ENCODE data around the gene ICOS.
A peak's percentile ranks its signal among the peaks of the same experiment; 100 is the strongest.
"Not testable (repeated sequence)": the region's sequence is repeated elsewhere in the genome, so short reads cannot be mapped to it uniquely, and the experiment has no call there.

The ICOS gene

GRCh38 chr2:203973000-203973399, 36.4 kb downstream of the ICOS start:
- DNase-seq = no peak

- no peak for DNase-seq
Observed at GRCh38 chr2:203973676-203974075, 37.1 kb downstream of the ICOS start.

GRCh38 chr2:203975912-203976311, 39.3 kb downstream of the ICOS start:
- no peak for DNase-seq

GRCh38 chr2:203982276-203982675, 45.7 kb downstream of the ICOS start:
- DNase-seq = no peak

GRCh38 chr2:203983064-203983715, 46.6 kb downstream of the ICOS start:
- no peak for DNase-seq

GRCh38 chr2:203985978-203986377, 49.4 kb downstream of the ICOS start:
- DNase-seq = not testable (repeated sequence)

- no peak for DNase-seq
Observed at GRCh38 chr2:203987959-203988358, 51.4 kb downstream of the ICOS start.

GRCh38 chr2:203988500-203989260, 52.1 kb downstream of the ICOS start:
- no peak for DNase-seq

- DNase-seq = no peak
Observed at GRCh38 chr2:203989521-203989920, 53.0 kb downstream of the ICOS start.

- DNase-seq = no peak
Observed at GRCh38 chr2:203992509-203992908, 55.9 kb downstream of the ICOS start.

- DNase-seq = no peak
Observed at GRCh38 chr2:203993011-203993410, 56.4 kb downstream of the ICOS start.

- no peak for DNase-seq
Observed at GRCh38 chr2:203993560-203993959, 57.0 kb downstream of the ICOS start.

GRCh38 chr2:203994735-203995134, 58.2 kb downstream of the ICOS start:
- DNase-seq = no peak

- DNase-seq = no peak
Observed at GRCh38 chr2:203996692-203997091, 60.1 kb downstream of the ICOS start.

GRCh38 chr2:203997481-203997880, 60.9 kb downstream of the ICOS start:
- no peak for DNase-seq

GRCh38 chr2:203997980-203998809, 61.6 kb downstream of the ICOS start:
- no peak for DNase-seq

GRCh38 chr2:203999835-204000234, 63.3 kb downstream of the ICOS start:
- no peak for DNase-seq

GRCh38 chr2:204000446-204000845, 63.9 kb downstream of the ICOS start:
- no peak for DNase-seq

GRCh38 chr2:204003276-204003990, 66.9 kb downstream of the ICOS start:
- DNase-seq = peak in 3 of 56 donors; percentile 1

GRCh38 chr2:204004912-204005311, 68.3 kb downstream of the ICOS start:
- DNase-seq = no peak

GRCh38 chr2:204005940-204006721, 69.6 kb downstream of the ICOS start:
- DNase-seq = no peak

All from nucleus accumbens (tissue), 56 donors.